ENCODE measurements around the gene FGD5. TPM values are rescaled to one million over a fixed set of nuclear protein-coding genes. Genes with fewer than 3 reads are reported as not detected.
A peak's percentile ranks its signal among the peaks of the same experiment; 100 is the strongest.

The FGD5 gene
- total RNA-seq, 1 donor from 2014 or later: 16.2 TPM

DNA sequence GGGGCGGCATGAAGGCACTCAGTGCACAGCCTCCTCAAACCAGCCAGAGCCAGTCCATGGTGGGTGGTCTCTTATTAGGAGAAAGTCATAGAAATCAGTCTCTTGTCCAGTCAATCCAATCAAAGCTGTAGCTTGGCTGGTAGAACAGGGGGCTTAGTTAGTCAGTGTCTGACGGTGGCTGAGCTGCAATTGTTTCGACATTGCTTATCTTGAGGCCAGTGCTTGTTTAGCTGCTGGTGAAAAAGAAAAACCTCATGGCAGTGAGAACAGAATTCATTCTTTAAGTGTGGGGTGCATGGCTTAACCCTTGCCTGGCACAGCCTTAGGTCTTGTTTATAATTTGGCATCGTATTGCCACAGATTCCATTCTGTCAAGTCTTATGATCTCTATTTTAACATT, 53.9 kb downstream of the FGD5 start:
- no peak overlapping the region for H3K27ac ChIP-seq
- no peak overlapping the region for H3K4me3 ChIP-seq
- no peaks in the 10 kb centered on the region for H3K27me3 ChIP-seq
- intact Hi-C loops (cut with DNase I): no loop called here
- no peaks in the 10 kb centered on the region for H3K36me3 ChIP-seq
- peaks cover 34% of the 10 kb centered on the region for H3K4me1 ChIP-seq
- DNase-seq (ENCODE audit: extremely low spot score in 2 of 2): no peak
- H3K9me3 ChIP-seq: no peaks in the 10 kb centered on the region
- TF ChIP-seq, protein P1, sequence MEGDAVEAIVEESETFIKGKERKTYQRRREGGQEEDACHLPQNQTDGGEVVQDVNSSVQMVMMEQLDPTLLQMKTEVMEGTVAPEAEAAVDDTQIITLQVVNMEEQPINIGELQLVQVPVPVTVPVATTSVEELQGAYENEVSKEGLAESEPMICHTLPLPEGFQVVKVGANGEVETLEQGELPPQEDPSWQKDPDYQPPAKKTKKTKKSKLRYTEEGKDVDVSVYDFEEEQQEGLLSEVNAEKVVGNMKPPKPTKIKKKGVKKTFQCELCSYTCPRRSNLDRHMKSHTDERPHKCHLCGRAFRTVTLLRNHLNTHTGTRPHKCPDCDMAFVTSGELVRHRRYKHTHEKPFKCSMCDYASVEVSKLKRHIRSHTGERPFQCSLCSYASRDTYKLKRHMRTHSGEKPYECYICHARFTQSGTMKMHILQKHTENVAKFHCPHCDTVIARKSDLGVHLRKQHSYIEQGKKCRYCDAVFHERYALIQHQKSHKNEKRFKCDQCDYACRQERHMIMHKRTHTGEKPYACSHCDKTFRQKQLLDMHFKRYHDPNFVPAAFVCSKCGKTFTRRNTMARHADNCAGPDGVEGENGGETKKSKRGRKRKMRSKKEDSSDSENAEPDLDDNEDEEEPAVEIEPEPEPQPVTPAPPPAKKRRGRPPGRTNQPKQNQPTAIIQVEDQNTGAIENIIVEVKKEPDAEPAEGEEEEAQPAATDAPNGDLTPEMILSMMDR (IDR thresholded peaks at IDR 0.05): no peak
- TF ChIP-seq POLR2AphosphoS5 (IDR thresholded peaks at IDR 0.05; ENCODE audit: insufficient read depth in 1 of 2, low read depth in 1 of 2): no peak
- TF ChIP-seq POLR2A (IDR thresholded peaks at IDR 0.05): no peak

DNA sequence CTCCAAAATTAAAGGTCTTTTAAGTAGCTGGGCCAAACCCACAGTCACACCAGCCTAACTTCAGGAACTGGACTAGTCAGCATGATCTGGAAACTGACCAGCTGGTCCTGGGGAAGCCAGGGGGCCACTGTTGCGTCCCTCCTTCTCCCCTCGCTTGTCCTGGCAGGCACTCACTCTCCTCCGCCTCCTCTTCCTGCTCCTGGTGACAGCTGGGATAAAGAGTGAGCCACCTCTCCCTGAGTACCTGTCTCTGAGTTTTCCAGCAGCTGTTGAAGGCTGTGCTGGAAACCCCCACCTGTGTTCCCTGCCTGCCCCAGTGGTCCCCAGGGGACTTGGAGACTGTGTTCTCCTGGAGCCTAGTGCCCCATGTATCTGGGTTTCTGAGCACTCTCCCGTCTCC, 56.0 kb downstream of the FGD5 start:
- no peaks in the 10 kb centered on the region for H3K36me3 ChIP-seq
- peaks cover 37% of the 10 kb centered on the region for H3K4me1 ChIP-seq
- H3K9me3 ChIP-seq: no peaks in the 10 kb centered on the region
- no peak overlapping the region for H3K4me3 ChIP-seq
- intact Hi-C loops (cut with DNase I): no loop called here
- no peak for DNase-seq (ENCODE audit: extremely low spot score in 2 of 2)
- H3K27ac ChIP-seq: no peak overlapping the region
- TF ChIP-seq POLR2AphosphoS5 (IDR thresholded peaks at IDR 0.05; ENCODE audit: insufficient read depth in 1 of 2, low read depth in 1 of 2): no peak
- TF ChIP-seq, protein P1 (IDR thresholded peaks at IDR 0.05): no peak
- no peak for TF ChIP-seq POLR2A (IDR thresholded peaks at IDR 0.05)
- no peaks in the 10 kb centered on the region for H3K27me3 ChIP-seq

- DNase-seq (ENCODE audit: extremely low spot score in 2 of 2): no peak
- TF ChIP-seq, protein P1 (IDR thresholded peaks at IDR 0.05): no peak
- TF ChIP-seq POLR2AphosphoS5 (IDR thresholded peaks at IDR 0.05; ENCODE audit: insufficient read depth in 1 of 2, low read depth in 1 of 2) (no peak), POLR2A (IDR thresholded peaks at IDR 0.05) (no peak)
- Histone ChIP-seq H3K36me3 (no peaks in the 10 kb centered on the region), H3K27ac (peak overlapping the region; percentile 69), H3K9me3 (no peaks in the 10 kb centered on the region), H3K4me3 (no peak overlapping the region), H3K27me3 (no peaks in the 10 kb centered on the region), H3K4me1 (peaks cover 29% of the 10 kb centered on the region)
- intact Hi-C loops (cut with DNase I): no loop called here
These were observed 56.8 kb downstream of the FGD5 start for GRCh38 chr3:14875411-14876175.

GRCh38 chr3:14876921-14877333, 58.2 kb downstream of the FGD5 start:
- H3K27ac ChIP-seq: peak overlapping the region; percentile 69
- no peak for DNase-seq (ENCODE audit: extremely low spot score in 2 of 2)
- TF ChIP-seq, protein P1 (IDR thresholded peaks at IDR 0.05): no peak
- TF ChIP-seq POLR2A (IDR thresholded peaks at IDR 0.05) (no peak), POLR2AphosphoS5 (IDR thresholded peaks at IDR 0.05; ENCODE audit: insufficient read depth in 1 of 2, low read depth in 1 of 2) (peak; percentile 51 to 54)
- H3K4me1 ChIP-seq: peaks cover 20% of the 10 kb centered on the region
- no peak overlapping the region for H3K4me3 ChIP-seq
- intact Hi-C loops (cut with DNase I): no loop called here
- H3K36me3 ChIP-seq: no peaks in the 10 kb centered on the region
- no peaks in the 10 kb centered on the region for H3K27me3 ChIP-seq
- no peaks in the 10 kb centered on the region for H3K9me3 ChIP-seq

DNA sequence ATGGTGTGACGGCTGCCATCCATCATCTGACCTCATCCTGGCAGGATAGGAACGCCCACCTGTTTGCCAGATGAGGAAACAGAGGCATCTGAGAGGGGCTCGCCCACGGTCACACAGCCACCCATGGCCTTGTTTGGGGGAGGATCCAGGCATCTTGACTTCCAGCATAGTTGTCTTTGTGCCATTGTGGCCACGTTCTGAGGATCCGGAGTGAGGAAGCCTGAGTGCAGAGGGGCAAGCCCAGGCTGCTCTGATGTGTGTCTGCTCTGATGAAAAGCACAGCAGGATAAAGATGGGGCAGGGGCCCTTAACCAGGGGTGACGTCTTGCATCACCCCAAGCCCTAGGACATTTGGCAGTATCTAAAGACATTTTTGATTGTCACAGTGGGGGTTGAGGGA, 58.7 kb downstream of the FGD5 start:
- Histone ChIP-seq H3K9me3 (no peaks in the 10 kb centered on the region), H3K27me3 (no peaks in the 10 kb centered on the region), H3K36me3 (no peaks in the 10 kb centered on the region), H3K4me3 (no peak overlapping the region), H3K27ac (peak overlapping the region; percentile 69), H3K4me1 (peaks cover 20% of the 10 kb centered on the region)
- no peak for DNase-seq (ENCODE audit: extremely low spot score in 2 of 2)
- TF ChIP-seq, protein P1 (IDR thresholded peaks at IDR 0.05): no peak
- TF ChIP-seq POLR2A (IDR thresholded peaks at IDR 0.05) (no peak), POLR2AphosphoS5 (IDR thresholded peaks at IDR 0.05; ENCODE audit: insufficient read depth in 1 of 2, low read depth in 1 of 2) (no peak)
- intact Hi-C loops (cut with DNase I): no loop called here

All from vagina (tissue), 2 donors.